GM12878 (cell line): Measurements from ENCODE around the gene CENPS. TPM values are rescaled to one million over a fixed set of nuclear protein-coding genes. Genes with fewer than 3 reads are reported as not detected.

Experiments
- ATAC-seq: fragments of 200-7000 bp; cut with Tn5 transposase; 3 replicates; pipeline ENCODE4 v1.9.1; 2020; ENCODE audit warnings: mild to moderate bottlenecking, moderate library complexity
- BruUV-seq: library from RNA; stranded (reverse); fragments of 400-500 nt; replicated peaks from 2 replicates; lab custom pipeline; 2021; lab: Mats Ljungman, UMichigan
- CTCF ChIA-PET: fragments of 300-600 bp; sonication (Branson Sonifier 250); formaldehyde crosslinking; extraction: SDS; loops from one replicate; lab custom pipeline; 2021; ENCODE audit warnings: inconsistent platforms; lab: Yijun Ruan, JAX
- POLR2A ChIA-PET: fragments of 350-600 bp; formaldehyde crosslinking; extraction: SDS; loops from one replicate; lab custom pipeline; 2021; ENCODE audit warnings: inconsistent platforms; lab: Charles Lee
- RAD21 ChIA-PET: fragments of 300-600 bp; sonication (Branson Sonifier 250); formaldehyde crosslinking; loops from one replicate; lab custom pipeline; 2023; ENCODE audit warnings: antibody characterized with exemption; ENCODE audit not compliant: unreplicated experiment; lab: Charles Lee
- SMC1A ChIA-PET: fragments of 300-600 bp; sonication (Branson Sonifier 250); formaldehyde crosslinking; loops from one replicate; lab custom pipeline; 2023; ENCODE audit not compliant: unreplicated experiment, uncharacterized antibody; lab: Charles Lee
- DNase-seq: peaks from one replicate; pipeline ENCODE4 v3.0.0-alpha.2; 2011; ENCODE audit warnings: low read depth, low spot score
- FAIRE-seq: peaks from 3 replicates; lab custom pipeline; 2011; peaks lifted over from hg19 to GRCh38; lab: Jason Lieb, UNC
- H2AFZ ChIP-seq: 2 replicates; pipeline ENCODE4 v1.6.0; 2011; ENCODE audit warnings: low read depth, low read length, control low read depth; ENCODE audit not compliant: control insufficient read depth
- H3K27ac ChIP-seq: 2 replicates; pipeline ENCODE4 v1.5.1; 2011; ENCODE audit warnings: control low read depth; ENCODE audit not compliant: control insufficient read depth, insufficient read depth
- H3K27me3 ChIP-seq, 2 experiments: replicated peaks in 1 of 2; 2 replicates each; pipeline versions ENCODE4 v1.6.0 to v1.6.1; 2011; ENCODE audit warnings: low read length in 1 of 2; ENCODE audit not compliant: control insufficient read depth in 2 of 2, insufficient read depth in 2 of 2
- H3K36me3 ChIP-seq, 2 experiments: 2 replicates each; pipeline ENCODE4 v1.5.1; 2011; ENCODE audit warnings: low read length in 1 of 2; ENCODE audit not compliant: control insufficient read depth in 2 of 2, insufficient read depth in 2 of 2
- H3K4me1 ChIP-seq: 2 replicates; pipeline ENCODE4 v1.6.1; 2011; ENCODE audit warnings: mild to moderate bottlenecking, low read length, moderate library complexity, mixed read lengths; ENCODE audit not compliant: control insufficient read depth, insufficient read depth
- H3K4me2 ChIP-seq: 2 replicates; pipeline ENCODE4 v1.6.0; 2011; ENCODE audit warnings: control low read depth; ENCODE audit not compliant: control insufficient read depth, insufficient read depth
- H3K4me3 ChIP-seq: fragments of 200-600 bp; sonication (generic); 2 replicates; pipeline ENCODE4 v1.5.1; 2016
- H3K79me2 ChIP-seq: 2 replicates; pipeline ENCODE4 v1.6.0; 2011; ENCODE audit warnings: low read length; ENCODE audit not compliant: control insufficient read depth, insufficient read depth
- H3K9ac ChIP-seq: 2 replicates; pipeline ENCODE4 v1.8.0; 2011; ENCODE audit warnings: low read length, control low read depth, mixed read lengths; ENCODE audit not compliant: control insufficient read depth, insufficient read depth
- H3K9me3 ChIP-seq: replicated peaks from 3 replicates; pipeline ENCODE4 v1.5.1; 2011; ENCODE audit warnings: mild to moderate bottlenecking, low read length; ENCODE audit not compliant: control insufficient read depth, insufficient read depth
- H4K20me1 ChIP-seq: 2 replicates; pipeline ENCODE4 v1.6.0; 2011; ENCODE audit not compliant: control insufficient read depth, insufficient read depth
- BMI1 ChIP-seq: fragments of 450-650 bp; IDR thresholded peaks from 2 replicates; pipeline ENCODE4 v1.6.1; 2016; ENCODE audit warnings: mild to moderate bottlenecking, moderate library complexity, borderline replicate concordance
- BRCA1 ChIP-seq: IDR thresholded peaks from 2 replicates; pipeline ENCODE4 v1.6.1; 2011; ENCODE audit warnings: low read depth, low read length, improper control_type of control experiment
- CEBPB ChIP-seq, 2 experiments: fragments of 150-350 bp in 1 of 2; IDR thresholded peaks; 2 replicates each; pipeline ENCODE4 v1.6.1; 2012 to 2014; ENCODE audit warnings: low read depth in 2 of 2, low read length in 2 of 2, borderline replicate concordance in 1 of 2, inconsistent platforms in 1 of 2
- DPF2 ChIP-seq: fragments of 450-650 bp; IDR thresholded peaks from 2 replicates; pipeline ENCODE4 v1.6.1; 2017; ENCODE audit warnings: mild to moderate bottlenecking
- FOXK2 ChIP-seq: fragments of 450-650 bp; IDR thresholded peaks from 2 replicates; pipeline ENCODE4 v1.6.1; 2017; ENCODE audit warnings: mild to moderate bottlenecking, moderate library complexity
- GATAD2B ChIP-seq: fragments of 450-650 bp; conservative IDR thresholded peaks from 2 replicates; pipeline ENCODE4 v1.6.1; 2017; ENCODE audit warnings: low read depth, mild to moderate bottlenecking, moderate library complexity
- HDGF ChIP-seq: fragments of 450-650 bp; IDR thresholded peaks from 2 replicates; pipeline ENCODE4 v1.6.1; 2016; ENCODE audit warnings: antibody characterized with exemption
- PML ChIP-seq: IDR thresholded peaks from 2 replicates; pipeline ENCODE4 v1.6.1; 2012; ENCODE audit warnings: low read length, inconsistent platforms
- POLR2A ChIP-seq: IDR thresholded peaks from 2 replicates; pipeline ENCODE4 v1.6.1; 2011; ENCODE audit warnings: low read depth, mild to moderate bottlenecking, low read length
- RAD21 ChIP-seq: IDR thresholded peaks from 2 replicates; pipeline ENCODE4 v1.6.1; 2011; ENCODE audit warnings: mild to moderate bottlenecking, low read depth, low read length, moderate library complexity; ENCODE audit not compliant: insufficient read depth
- RAD51 ChIP-seq: fragments of 450-650 bp; IDR thresholded peaks from 2 replicates; pipeline ENCODE4 v1.6.1; 2016; ENCODE audit warnings: moderate library complexity, mild to moderate bottlenecking, inconsistent platforms
- RB1 ChIP-seq: fragments of 450-650 bp; formaldehyde crosslinking; IDR thresholded peaks from 2 replicates; pipeline ENCODE4 v1.6.1; 2017; ENCODE audit warnings: mild to moderate bottlenecking, borderline replicate concordance
- SP1 ChIP-seq: IDR thresholded peaks from one replicate; pipeline ENCODE4 v1.6.1; 2011; ENCODE audit warnings: low read depth, low read length
- SPI1 ChIP-seq: IDR thresholded peaks from 2 replicates; pipeline ENCODE4 v1.6.1; 2011; ENCODE audit warnings: low read depth, mild to moderate bottlenecking, low read length, moderate library complexity, borderline replicate concordance; ENCODE audit not compliant: insufficient read depth
- YY1 ChIP-seq: IDR thresholded peaks from 2 replicates; pipeline ENCODE4 v1.6.1; 2011; ENCODE audit warnings: low read depth, mild to moderate bottlenecking, low read length
- ZZZ3 ChIP-seq: IDR thresholded peaks from 2 replicates; pipeline ENCODE4 v1.6.1; 2011; ENCODE audit warnings: low read depth; ENCODE audit not compliant: control insufficient read depth, insufficient read length
- WGBS: methylation state at CpG from one replicate; pipeline ENCODE4 v1.1.6; 2016; ENCODE audit warnings: low lambda C conversion rate; ENCODE audit not compliant: insufficient replicate concordance, insufficient coverage; ENCODE audit errors: missing lambda C conversion rate; 5-methylcytosine and 5-hydroxymethylcytosine counted together
- in situ Hi-C: fragments of 300-500 bp; cut with MboI; formaldehyde crosslinking; loops from 9 replicates; pipeline ENCODE4 v1.14.3; 2018; ENCODE audit warnings: mixed read lengths
- intact Hi-C: fragments of 100-400 bp; cut with micrococcal nuclease; formaldehyde crosslinking; loops from one replicate; pipeline ENCODE4 v1.14.2; 2022; ENCODE audit not compliant: unreplicated experiment
- polyA plus RNA-seq, 11 experiments: library from polyadenylated mRNA; depleted of rRNA in 4 of 11; unstranded in 6 of 11; stranded (reverse) in 5 of 11; fragments of >200 nt; fragmentation: Nextera tagmentation in 4 of 11; fragmentation: Illumina TruSeq in 1 of 11; extraction: Ambion mirVana in 4 of 11; extraction: Trizol in 1 of 11; gene quantifications; 1 replicate in 1 of 11; 2 replicates in 10 of 11; pipeline versions ENCODE4 v1.2.1 to v1.2.3, GENCODE V29; 2011 to 2016; ENCODE audit warnings: inconsistent platforms in 2 of 11, missing spikeins in 2 of 11, low read depth in 1 of 11
- total RNA-seq, 4 experiments: library from RNA; depleted of rRNA in 3 of 4; stranded (reverse); fragments of >200 nt in 3 of 4; fragmentation: Illumina TruSeq in 1 of 4; extraction: Trizol in 1 of 4; gene quantifications; 2 replicates each; pipeline versions ENCODE4 v1.2.1 to v1.2.3, GENCODE V29; 2013 to 2021
- TF ChIP-seq, protein P1 (sequence below): IDR thresholded peaks from 2 replicates; pipeline ENCODE4 v1.6.1; 2012; ENCODE audit warnings: low read depth, low read length, improper control_type of control experiment
- TF ChIP-seq, protein P2 (sequence below): IDR thresholded peaks from 2 replicates; pipeline ENCODE4 v1.6.1; 2012; ENCODE audit warnings: low read length, inconsistent platforms
- TF ChIP-seq, protein P3 (sequence below): fragments of 450-650 bp; IDR thresholded peaks from 2 replicates; pipeline ENCODE4 v1.6.1; 2017; ENCODE audit warnings: borderline replicate concordance

The CENPS gene
- total and polyA plus RNA-seq, 10 of the 15 experiments (the other 5 are each of a cell fraction or from before 2014, with no cell fraction given), result 9.4 to 51.7 (median 16.7) TPM

DNA sequence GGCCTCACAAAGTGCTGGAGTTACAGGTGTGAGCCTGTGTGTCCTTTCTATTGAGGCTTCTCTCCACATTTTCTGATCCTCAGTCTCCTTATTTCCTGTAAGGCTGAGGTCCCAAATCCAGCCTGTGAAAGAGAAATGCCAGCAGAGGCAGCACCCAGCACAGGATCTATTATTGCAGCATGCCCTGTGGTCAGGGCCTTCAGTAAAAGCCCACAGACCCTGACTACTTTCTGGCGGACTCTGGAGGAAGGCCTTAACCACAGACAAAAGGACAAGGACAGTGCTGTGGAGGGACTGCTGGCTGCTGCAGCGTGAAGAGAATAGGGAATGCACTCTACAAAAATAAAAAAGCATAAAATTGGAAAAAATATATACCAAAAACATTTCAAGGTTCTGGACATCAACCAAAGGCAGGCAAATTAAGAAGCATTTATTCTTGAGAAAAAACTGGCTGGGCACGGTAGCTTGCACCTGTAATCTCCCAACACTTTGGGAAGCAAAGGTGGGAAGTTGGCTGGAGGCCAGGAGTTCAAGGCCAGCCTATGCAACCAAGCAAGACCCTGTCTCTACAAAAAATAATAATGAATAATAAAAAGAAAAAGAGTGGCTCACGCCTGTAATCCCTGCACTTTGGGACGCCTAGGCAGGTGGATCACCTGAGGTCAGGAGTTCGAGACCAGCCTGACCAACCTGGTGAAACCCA lies 40.8 kb upstream of the CENPS start:
- SMC1A ChIA-PET, result no interaction called here
- ATAC-seq (no peak), DNase-seq (no peak), FAIRE-seq (no peak)
- Histone ChIP-seq H3K9ac (no peak overlapping the region), H3K9me3 (no peaks in the 10 kb centered on the region), H2AFZ (no peak overlapping the region), H4K20me1 (no peaks in the 10 kb centered on the region), H3K27me3 (no peaks in the 10 kb centered on the region), H3K79me2 (no peaks in the 10 kb centered on the region), H3K4me2 (no peak overlapping the region), H3K36me3 (no peaks in the 10 kb centered on the region), H3K27ac (no peak overlapping the region), H3K4me3 (no peak overlapping the region), H3K4me1 (peaks cover 6% of the 10 kb centered on the region)
- intact Hi-C loops, result no loop called here
- in situ Hi-C loops, result no loop called here
- whole genome bisulfite sequencing, result 61% methylated on average over 6 of the region's 6 CpGs
- POLR2A ChIA-PET, result interaction anchor here (1.3 kb wide), 1 partner anchor 10 kb away, joined by 8 read pairs; the partner anchor contains the start of gene PGD
- no TSS peak for BruUV-seq
- TF ChIP-seq DPF2, result no peak
- TF ChIP-seq HDGF, result no peak
- TF ChIP-seq, protein P1, sequence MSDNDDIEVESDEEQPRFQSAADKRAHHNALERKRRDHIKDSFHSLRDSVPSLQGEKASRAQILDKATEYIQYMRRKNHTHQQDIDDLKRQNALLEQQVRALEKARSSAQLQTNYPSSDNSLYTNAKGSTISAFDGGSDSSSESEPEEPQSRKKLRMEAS, result no peak
- TF ChIP-seq FOXK2, result no peak
- TF ChIP-seq BMI1, result no peak
- TF ChIP-seq SP1, result no peak
- no peak for TF ChIP-seq BRCA1
- TF ChIP-seq RAD51, result no peak
- TF ChIP-seq YY1, result no peak
- TF ChIP-seq ZZZ3, result no peak
- TF ChIP-seq GATAD2B, result no peak
- TF ChIP-seq, protein P2, sequence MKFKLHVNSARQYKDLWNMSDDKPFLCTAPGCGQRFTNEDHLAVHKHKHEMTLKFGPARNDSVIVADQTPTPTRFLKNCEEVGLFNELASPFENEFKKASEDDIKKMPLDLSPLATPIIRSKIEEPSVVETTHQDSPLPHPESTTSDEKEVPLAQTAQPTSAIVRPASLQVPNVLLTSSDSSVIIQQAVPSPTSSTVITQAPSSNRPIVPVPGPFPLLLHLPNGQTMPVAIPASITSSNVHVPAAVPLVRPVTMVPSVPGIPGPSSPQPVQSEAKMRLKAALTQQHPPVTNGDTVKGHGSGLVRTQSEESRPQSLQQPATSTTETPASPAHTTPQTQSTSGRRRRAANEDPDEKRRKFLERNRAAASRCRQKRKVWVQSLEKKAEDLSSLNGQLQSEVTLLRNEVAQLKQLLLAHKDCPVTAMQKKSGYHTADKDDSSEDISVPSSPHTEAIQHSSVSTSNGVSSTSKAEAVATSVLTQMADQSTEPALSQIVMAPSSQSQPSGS, result no peak
- no peak for TF ChIP-seq RAD21
- TF ChIP-seq RB1, result no peak
- TF ChIP-seq, protein P3, sequence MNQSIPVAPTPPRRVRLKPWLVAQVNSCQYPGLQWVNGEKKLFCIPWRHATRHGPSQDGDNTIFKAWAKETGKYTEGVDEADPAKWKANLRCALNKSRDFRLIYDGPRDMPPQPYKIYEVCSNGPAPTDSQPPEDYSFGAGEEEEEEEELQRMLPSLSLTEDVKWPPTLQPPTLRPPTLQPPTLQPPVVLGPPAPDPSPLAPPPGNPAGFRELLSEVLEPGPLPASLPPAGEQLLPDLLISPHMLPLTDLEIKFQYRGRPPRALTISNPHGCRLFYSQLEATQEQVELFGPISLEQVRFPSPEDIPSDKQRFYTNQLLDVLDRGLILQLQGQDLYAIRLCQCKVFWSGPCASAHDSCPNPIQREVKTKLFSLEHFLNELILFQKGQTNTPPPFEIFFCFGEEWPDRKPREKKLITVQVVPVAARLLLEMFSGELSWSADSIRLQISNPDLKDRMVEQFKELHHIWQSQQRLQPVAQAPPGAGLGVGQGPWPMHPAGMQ, result no peak
- TF ChIP-seq POLR2A, result no peak
- no peak for TF ChIP-seq CEBPB (IDR thresholded peaks at IDR 0.05; ENCODE audit: borderline replicate concordance in 1 of 2, low read depth in 2 of 2, low read length in 2 of 2)
- TF ChIP-seq SPI1, result no peak
- no peak for TF ChIP-seq PML
- RAD21 ChIA-PET, result interaction anchor here (1.3 kb wide), 1 partner anchor 10 kb away, joined by 6 read pairs; the partner anchor contains the start of gene PGD
- CTCF ChIA-PET, result interaction anchor here (1.0 to 1.2 kb wide), 2 partner anchors 39 to 42 kb away, joined by 3 read pairs; no protein-coding TSS in a partner anchor
